Testis (tissue), 2 donors: ENCODE measurements around the gene TNRC6A.

Experiments used
- POLR2A ChIP-seq: fragments of 450-650 bp; IDR thresholded peaks from one replicate; pipeline ENCODE4 v1.6.1; 2017; ENCODE audit warnings: antibody characterized with exemption, mild to moderate bottlenecking, moderate library complexity
- TF ChIP-seq, protein P1 (sequence below), 3 experiments: fragments of 450-650 bp in 2 of 3; fragments of 200-600 bp in 1 of 3; sonication (generic) in 1 of 3; IDR thresholded peaks; one replicate each; pipeline ENCODE4 v1.5.1; 2016 to 2019; ENCODE audit warnings: antibody characterized with exemption in 3 of 3, mild to moderate bottlenecking in 2 of 3, moderate library complexity in 1 of 3

DNA sequence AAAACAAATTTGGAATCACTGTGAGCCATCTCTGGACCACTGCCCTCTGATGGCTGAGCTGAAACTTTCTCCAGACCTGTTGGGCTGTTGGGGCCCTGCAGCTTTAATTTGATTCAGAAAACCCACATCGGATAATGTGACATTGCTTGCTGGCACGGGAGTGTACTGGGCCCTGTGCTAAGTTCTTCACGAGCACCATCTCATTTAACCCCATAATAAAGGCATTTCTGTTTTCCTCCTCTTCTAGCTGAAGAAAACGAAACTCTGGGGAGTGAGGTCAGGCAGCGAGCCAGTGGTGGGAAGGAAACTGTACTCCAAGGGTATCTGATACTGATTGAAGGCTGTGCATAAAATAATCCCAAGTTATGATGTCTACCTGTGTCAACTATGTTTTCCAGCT lies 34.5 kb upstream of the TNRC6A start:
- TF ChIP-seq, protein P1, sequence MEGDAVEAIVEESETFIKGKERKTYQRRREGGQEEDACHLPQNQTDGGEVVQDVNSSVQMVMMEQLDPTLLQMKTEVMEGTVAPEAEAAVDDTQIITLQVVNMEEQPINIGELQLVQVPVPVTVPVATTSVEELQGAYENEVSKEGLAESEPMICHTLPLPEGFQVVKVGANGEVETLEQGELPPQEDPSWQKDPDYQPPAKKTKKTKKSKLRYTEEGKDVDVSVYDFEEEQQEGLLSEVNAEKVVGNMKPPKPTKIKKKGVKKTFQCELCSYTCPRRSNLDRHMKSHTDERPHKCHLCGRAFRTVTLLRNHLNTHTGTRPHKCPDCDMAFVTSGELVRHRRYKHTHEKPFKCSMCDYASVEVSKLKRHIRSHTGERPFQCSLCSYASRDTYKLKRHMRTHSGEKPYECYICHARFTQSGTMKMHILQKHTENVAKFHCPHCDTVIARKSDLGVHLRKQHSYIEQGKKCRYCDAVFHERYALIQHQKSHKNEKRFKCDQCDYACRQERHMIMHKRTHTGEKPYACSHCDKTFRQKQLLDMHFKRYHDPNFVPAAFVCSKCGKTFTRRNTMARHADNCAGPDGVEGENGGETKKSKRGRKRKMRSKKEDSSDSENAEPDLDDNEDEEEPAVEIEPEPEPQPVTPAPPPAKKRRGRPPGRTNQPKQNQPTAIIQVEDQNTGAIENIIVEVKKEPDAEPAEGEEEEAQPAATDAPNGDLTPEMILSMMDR (IDR thresholded peaks at IDR 0.05): no peak
- TF ChIP-seq POLR2A: no peak
